IPS DF 6.9 (cell line): Measurements from ENCODE around the gene SPOPL.

Experiments used
- DNase-seq: peaks from one replicate; pipeline ENCODE4 v3.0.0-alpha.2; 2013; ENCODE audit warnings: low read depth, low spot score
- H3K27ac ChIP-seq: one replicate; pipeline ENCODE4 v1.5.1; 2013; ENCODE audit warnings: low read length, control low read depth
- H3K27me3 ChIP-seq: 2 replicates; pipeline ENCODE4 v1.6.1; 2013; ENCODE audit warnings: mild to moderate bottlenecking, low read length; ENCODE audit not compliant: control insufficient read depth, insufficient read depth
- H3K36me3 ChIP-seq: 2 replicates; pipeline ENCODE4 v1.6.1; 2013; ENCODE audit warnings: low read length; ENCODE audit not compliant: control insufficient read depth, insufficient read depth
- H3K4me1 ChIP-seq: 2 replicates; pipeline ENCODE4 v1.6.1; 2013; ENCODE audit warnings: low read length; ENCODE audit not compliant: control insufficient read depth, insufficient read depth
- H3K4me3 ChIP-seq: 2 replicates; pipeline ENCODE4 v1.5.1; 2013; ENCODE audit warnings: mild to moderate bottlenecking, low read length
- H3K9me3 ChIP-seq: 2 replicates; pipeline ENCODE4 v1.6.1; 2013; ENCODE audit warnings: low read length, inconsistent platforms; ENCODE audit not compliant: control insufficient read depth, insufficient read depth
- WGBS: extraction: QIAGEN DNeasy Blood & Tissue Kit; methylation state at CpG from one replicate; pipeline ENCODE4 v1.1.7; 2013; ENCODE audit warnings: mixed read lengths, missing lambda C conversion rate; ENCODE audit not compliant: insufficient read length, insufficient coverage; 5-methylcytosine and 5-hydroxymethylcytosine counted together

The SPOPL gene

GRCh38 chr2:138504092-138504491 lies 2.5 kb downstream of the SPOPL start:
- no peaks in the 10 kb centered on the region for H3K27me3 ChIP-seq
- no peak overlapping the region for H3K4me3 ChIP-seq
- H3K36me3 ChIP-seq, result no peaks in the 10 kb centered on the region
- no peaks in the 10 kb centered on the region for H3K4me1 ChIP-seq
- H3K9me3 ChIP-seq, result no peaks in the 10 kb centered on the region
- H3K27ac ChIP-seq, result no peak overlapping the region
- no peak for DNase-seq

- H3K27ac ChIP-seq, result no peak overlapping the region
- no peak for DNase-seq
- no peak overlapping the region for H3K4me3 ChIP-seq
- no peaks in the 10 kb centered on the region for H3K9me3 ChIP-seq
- no peaks in the 10 kb centered on the region for H3K36me3 ChIP-seq
- WGBS, result no CpG with 5 or more reads among the region's 2 CpGs
- no peaks in the 10 kb centered on the region for H3K4me1 ChIP-seq
- H3K27me3 ChIP-seq, result no peaks in the 10 kb centered on the region
Observed at GRCh38 chr2:138504546-138505235, 3.1 kb downstream of the SPOPL start.

GRCh38 chr2:138507267-138507666 lies 5.7 kb downstream of the SPOPL start:
- no CpG with 5 or more reads among the region's 4 CpGs for WGBS
- Histone ChIP-seq H3K36me3 (no peaks in the 10 kb centered on the region), H3K4me3 (no peak overlapping the region), H3K4me1 (no peaks in the 10 kb centered on the region), H3K27ac (no peak overlapping the region), H3K27me3 (no peaks in the 10 kb centered on the region), H3K9me3 (no peaks in the 10 kb centered on the region)
- DNase-seq, result no peak

GRCh38 chr2:138510319-138510718 lies 8.7 kb downstream of the SPOPL start:
- Histone ChIP-seq H3K36me3 (no peaks in the 10 kb centered on the region), H3K9me3 (no peaks in the 10 kb centered on the region), H3K27ac (no peak overlapping the region), H3K4me3 (no peak overlapping the region), H3K27me3 (no peaks in the 10 kb centered on the region), H3K4me1 (no peaks in the 10 kb centered on the region)
- WGBS, result no CpG with 5 or more reads among the region's 3 CpGs
- no peak for DNase-seq

GRCh38 chr2:138512672-138513071 lies 11.1 kb downstream of the SPOPL start:
- WGBS, result no CpG with 5 or more reads among the region's 1 CpG

GRCh38 chr2:138514173-138514572 lies 12.6 kb downstream of the SPOPL start:
- no peak overlapping the region for H3K4me3 ChIP-seq
- WGBS, result no CpG with 5 or more reads among the region's 3 CpGs
- H3K36me3 ChIP-seq, result no peaks in the 10 kb centered on the region
- H3K9me3 ChIP-seq, result no peaks in the 10 kb centered on the region
- no peaks in the 10 kb centered on the region for H3K27me3 ChIP-seq
- no peaks in the 10 kb centered on the region for H3K4me1 ChIP-seq
- no peak for DNase-seq
- H3K27ac ChIP-seq, result no peak overlapping the region

More at GRCh38 chr2:138512672-138513071, 11.1 kb downstream of the SPOPL start:
- Histone ChIP-seq H3K4me1 (no peaks in the 10 kb centered on the region), H3K4me3 (no peak overlapping the region), H3K27me3 (no peaks in the 10 kb centered on the region), H3K9me3 (no peaks in the 10 kb centered on the region), H3K36me3 (no peaks in the 10 kb centered on the region), H3K27ac (no peak overlapping the region)
- DNase-seq, result no peak

GRCh38 chr2:138515092-138515491 lies 13.5 kb downstream of the SPOPL start:
- Histone ChIP-seq H3K27me3 (no peaks in the 10 kb centered on the region), H3K9me3 (no peaks in the 10 kb centered on the region), H3K27ac (no peak overlapping the region), H3K4me3 (no peak overlapping the region), H3K4me1 (no peaks in the 10 kb centered on the region), H3K36me3 (no peaks in the 10 kb centered on the region)
- WGBS, result no CpG with 5 or more reads among the region's 3 CpGs
- no peak for DNase-seq

GRCh38 chr2:138516030-138516704 lies 14.6 kb downstream of the SPOPL start:
- H3K27ac ChIP-seq, result no peak overlapping the region
- no peaks in the 10 kb centered on the region for H3K36me3 ChIP-seq
- no peaks in the 10 kb centered on the region for H3K4me1 ChIP-seq
- no peak overlapping the region for H3K4me3 ChIP-seq
- no peaks in the 10 kb centered on the region for H3K27me3 ChIP-seq
- 100% methylated on average over 3 of the region's 3 CpGs for WGBS
- no peak for DNase-seq
- no peaks in the 10 kb centered on the region for H3K9me3 ChIP-seq

GRCh38 chr2:138518860-138519259 lies 17.3 kb downstream of the SPOPL start:
- DNase-seq, result no peak
- H3K27ac ChIP-seq, result no peak overlapping the region
- H3K4me1 ChIP-seq, result no peaks in the 10 kb centered on the region
- no CpG with 5 or more reads among the region's 1 CpG for WGBS
- H3K4me3 ChIP-seq, result no peak overlapping the region
- no peaks in the 10 kb centered on the region for H3K27me3 ChIP-seq
- H3K9me3 ChIP-seq, result no peaks in the 10 kb centered on the region
- H3K36me3 ChIP-seq, result no peaks in the 10 kb centered on the region

- H3K27ac ChIP-seq, result no peak overlapping the region
- H3K9me3 ChIP-seq, result no peaks in the 10 kb centered on the region
- H3K27me3 ChIP-seq, result no peaks in the 10 kb centered on the region
- no peaks in the 10 kb centered on the region for H3K36me3 ChIP-seq
- H3K4me1 ChIP-seq, result no peaks in the 10 kb centered on the region
- DNase-seq, result no peak
- no peak overlapping the region for H3K4me3 ChIP-seq
- WGBS, result no CpG with 5 or more reads among the region's 5 CpGs
Observed at GRCh38 chr2:138521821-138522220, 20.3 kb downstream of the SPOPL start.

GRCh38 chr2:138522556-138522955 lies 21.0 kb downstream of the SPOPL start:
- Histone ChIP-seq H3K9me3 (no peaks in the 10 kb centered on the region), H3K4me1 (no peaks in the 10 kb centered on the region), H3K27me3 (no peaks in the 10 kb centered on the region), H3K4me3 (no peak overlapping the region), H3K36me3 (no peaks in the 10 kb centered on the region), H3K27ac (no peak overlapping the region)
- DNase-seq, result no peak
- 100% methylated on average over 1 of the region's 3 CpGs for WGBS
